B cell (primary cell): ENCODE measurements around the gene SFTPB. TPM values are rescaled to one million over a fixed set of nuclear protein-coding genes. Genes with fewer than 3 reads are reported as not detected.

ENCODE experiments used
- ATAC-seq: fragments of 200-7000 bp; cut with Tn5 transposase; one replicate; pipeline ENCODE4 v1.10.0; 2021; ENCODE audit warnings: low read depth, mild to moderate bottlenecking, moderate number of reproducible peaks, moderate library complexity
- CTCF ChIA-PET: fragments of 350-600 bp; sonication (Branson Sonifier 250); formaldehyde crosslinking; loops from one replicate; lab custom pipeline; 2021; ENCODE audit warnings: antibody characterized with exemption, inconsistent platforms; lab: Charles Lee
- POLR2A ChIA-PET: fragments of 350-600 bp; sonication (Branson Sonifier 250); formaldehyde crosslinking; loops from one replicate; lab custom pipeline; 2021; ENCODE audit warnings: antibody characterized with exemption; lab: Charles Lee
- DNase-seq: peaks from one replicate; pipeline ENCODE4 v3.0.0; 2013
- H2AFZ ChIP-seq: 2 replicates; pipeline ENCODE4 v1.6.1; 2012; ENCODE audit warnings: mild to moderate bottlenecking, low read depth, low read length; ENCODE audit not compliant: insufficient read depth, poor library complexity, severe bottlenecking
- H3K27ac ChIP-seq, 2 donors: 1 replicate in 1 of 2; 2 replicates in 1 of 2; pipeline ENCODE4 v1.5.1; 2012 to 2013; ENCODE audit warnings: low read length in 2 of 2, mild to moderate bottlenecking in 2 of 2, moderate library complexity in 1 of 2
- H3K27me3 ChIP-seq, 4 experiments: fragments of 200-600 bp in 1 of 4; sonication (generic) in 1 of 4; replicated peaks in 1 of 4; 1 replicate in 2 of 4; 2 replicates in 2 of 4; pipeline versions ENCODE4 v1.6.1 to v1.7.0; 2013 to 2016; ENCODE audit warnings: low read length in 3 of 4, mild to moderate bottlenecking in 2 of 4, mixed read lengths in 1 of 4, moderate library complexity in 1 of 4; ENCODE audit not compliant: insufficient read depth in 4 of 4, control insufficient read depth in 3 of 4; ENCODE audit errors: control extremely low read depth in 1 of 4
- H3K36me3 ChIP-seq, 2 experiments: replicated peaks in 1 of 2; 1 replicate in 1 of 2; 2 replicates in 1 of 2; pipeline versions ENCODE4 v1.6.1 to v1.7.1; 2013; ENCODE audit warnings: low read length in 1 of 2; ENCODE audit not compliant: insufficient read depth in 2 of 2, control insufficient read depth in 1 of 2; ENCODE audit errors: control extremely low read depth in 1 of 2, extremely low read depth in 1 of 2
- H3K4me1 ChIP-seq, 2 donors: fragments of 200-600 bp in 1 of 2; sonication (generic) in 1 of 2; 1 replicate in 1 of 2; 2 replicates in 1 of 2; pipeline versions ENCODE4 v1.5.1 to v1.6.1; 2013 to 2017; ENCODE audit warnings: low read length in 2 of 2; ENCODE audit not compliant: control insufficient read depth in 2 of 2, insufficient read depth in 2 of 2
- H3K4me2 ChIP-seq: replicated peaks from 2 replicates; pipeline ENCODE3; 2012; ENCODE audit warnings: mild to moderate bottlenecking, low read depth, low read length; ENCODE audit not compliant: poor library complexity, severe bottlenecking
- H3K4me3 ChIP-seq, 5 experiments: fragments of 200-600 bp in 1 of 5; sonication (generic) in 1 of 5; 1 replicate in 3 of 5; 2 replicates in 2 of 5; pipeline versions ENCODE4 v1.5.1 to v1.7.0; 2011 to 2016; ENCODE audit warnings: low read length in 4 of 5, mild to moderate bottlenecking in 4 of 5, low read depth in 2 of 5, control low read depth in 1 of 5, moderate library complexity in 1 of 5; ENCODE audit not compliant: insufficient read depth in 1 of 5; ENCODE audit errors: control extremely low read depth in 1 of 5, extremely low read depth in 1 of 5
- H3K79me2 ChIP-seq: fragments of 200-600 bp; sonication (generic); one replicate; pipeline ENCODE4 v1.6.0; 2016; ENCODE audit warnings: low read length; ENCODE audit not compliant: control insufficient read depth, insufficient read depth
- H3K9ac ChIP-seq: fragments of 200-600 bp; sonication (generic); 2 replicates; pipeline ENCODE4 v1.6.1; 2017; ENCODE audit warnings: mild to moderate bottlenecking, low read length, moderate library complexity
- H3K9me3 ChIP-seq, 3 donors: one replicate each; pipeline versions ENCODE4 v1.6.1 to v1.7.1; 2013; ENCODE audit warnings: low read length in 2 of 3; ENCODE audit not compliant: control insufficient read depth in 2 of 3, insufficient read depth in 1 of 3; ENCODE audit errors: control extremely low read depth in 1 of 3
- H4K20me1 ChIP-seq: 2 replicates; pipeline ENCODE4 v1.6.0; 2012; ENCODE audit warnings: mild to moderate bottlenecking, low read length; ENCODE audit not compliant: insufficient read depth, control insufficient read depth, poor library complexity, severe bottlenecking
- H3K27ac Mint-ChIP-seq: one replicate; pipeline ENCODE4 v1.8.0; 2021; ENCODE audit warnings: mixed read lengths
- H3K27me3 Mint-ChIP-seq: one replicate; pipeline ENCODE4 v1.8.0; 2021; ENCODE audit warnings: mixed read lengths
- H3K4me1 Mint-ChIP-seq: one replicate; pipeline ENCODE4 v1.8.0; 2021; ENCODE audit warnings: mixed read lengths
- H3K4me3 Mint-ChIP-seq: one replicate; pipeline ENCODE4 v1.8.0; 2021; ENCODE audit warnings: mixed read lengths
- H3K9me3 Mint-ChIP-seq: one replicate; pipeline ENCODE4 v1.8.0; 2022; ENCODE audit warnings: mixed read lengths; ENCODE audit not compliant: insufficient read depth
- CTCF ChIP-seq: fragments of 200-600 bp; IDR thresholded peaks from one replicate; pipeline ENCODE4 v1.8.0; 2022; ENCODE audit warnings: antibody characterized with exemption, mild to moderate bottlenecking
- EZH2 ChIP-seq: IDR thresholded peaks from 2 replicates; pipeline ENCODE4 v1.6.1; 2012; ENCODE audit warnings: borderline replicate concordance, low read depth, mild to moderate bottlenecking, moderate library complexity, low read length; ENCODE audit not compliant: insufficient read depth, poor library complexity, severe bottlenecking
- WGBS: methylation state at CpG from one replicate; pipeline ENCODE4 v1.1.5; 2013; ENCODE audit warnings: missing lambda C conversion rate; ENCODE audit not compliant: insufficient coverage; 5-methylcytosine and 5-hydroxymethylcytosine counted together
- intact Hi-C: fragments of 100-400 bp; cut with micrococcal nuclease; formaldehyde crosslinking; loops from one replicate; pipeline ENCODE4 v1.10.0; 2022
- polyA plus RNA-seq: library from polyadenylated mRNA; depleted of rRNA; stranded (reverse); fragments of >200 nt; gene quantifications from 2 replicates; pipeline ENCODE4 v1.2.3, GENCODE V29; 2012
- total RNA-seq, 2 donors: library from RNA; stranded (reverse); fragments of 120-200 nt in 1 of 2; gene quantifications; 1 replicate in 1 of 2; 2 replicates in 1 of 2; pipeline versions ENCODE4 v1.2.3 to v1.2.4, GENCODE V29; 2013 to 2022

SFTPB gene
- total and polyA plus RNA-seq, 2 donors (not counting 1 experiment from before 2014, with no cell fraction given), result not detected

- 16% methylated on average over 10 of the region's 15 CpGs for WGBS
- Histone ChIP-seq H3K4me3 (no peak overlapping the region), H3K79me2 (no peaks in the 10 kb centered on the region), H3K27me3 (peaks cover 0 to 15% (median 2%) of the 10 kb centered on the region in 4 experiments), H3K4me1 (peaks cover 2 to 3% of the 10 kb centered on the region in 2 donors), H2AFZ (no peak overlapping the region), H3K36me3 (no peaks in the 10 kb centered on the region), H3K4me2 (no peak overlapping the region), H3K9ac (no peak overlapping the region), H4K20me1 (no peaks in the 10 kb centered on the region), H3K27ac (no peak overlapping the region), H3K9me3 (no peaks in the 10 kb centered on the region)
- DNase-seq, result no peak
- H3K4me3 Mint-ChIP-seq, result no peak overlapping the region
- peaks cover under 1% of the 10 kb centered on the region for H3K4me1 Mint-ChIP-seq
- ChIA-PET POLR2A (interaction anchor here (0.6 kb wide), 1 partner anchor 138 kb away, joined by 3 read pairs; no protein-coding TSS in a partner anchor), CTCF (interaction anchor here (1.4 to 1.7 kb wide), 2 partner anchors 17 to 75 kb away, joined by 4 to 7 read pairs; no protein-coding TSS in a partner anchor)
- intact Hi-C loops, result no loop called here
- no peaks in the 10 kb centered on the region for H3K9me3 Mint-ChIP-seq
- no peak for ATAC-seq
- peaks cover 42% of the 10 kb centered on the region for H3K27me3 Mint-ChIP-seq
- TF ChIP-seq EZH2, result no peak
- TF ChIP-seq CTCF, result no peak
- H3K27ac Mint-ChIP-seq, result no peak overlapping the region
These were observed 44.3 kb upstream of the SFTPB start for GRCh38 chr2:85712336-85712735.

GRCh38 chr2:85711578-85712060 is 43.6 kb upstream of the SFTPB start:
- no peak overlapping the region for H3K27ac ChIP-seq
- Mint-ChIP-seq H3K27ac (no peak overlapping the region), H3K4me1 (peaks cover 7% of the 10 kb centered on the region), H3K27me3 (peaks cover 41% of the 10 kb centered on the region), H3K4me3 (no peak overlapping the region), H3K9me3 (no peaks in the 10 kb centered on the region)
- intact Hi-C loops, result no loop called here
- no peak overlapping the region for H3K4me3 ChIP-seq
- WGBS, result 98% methylated on average over 8 of the region's 8 CpGs
- H4K20me1 ChIP-seq, result no peaks in the 10 kb centered on the region
- POLR2A ChIA-PET, result no interaction called here
- no peak overlapping the region for H2AFZ ChIP-seq
- CTCF ChIA-PET, result interaction anchor here (1.4 to 1.7 kb wide), 2 partner anchors 18 to 74 kb away, joined by 4 to 7 read pairs; no protein-coding TSS in a partner anchor
- TF ChIP-seq CTCF, result no peak
- no peak for TF ChIP-seq EZH2
- H3K9ac ChIP-seq, result no peak overlapping the region
- H3K9me3 ChIP-seq, result no peaks in the 10 kb centered on the region
- no peak overlapping the region for H3K4me2 ChIP-seq
- H3K4me1 ChIP-seq, result peaks cover 9% of the 10 kb centered on the region in 2 donors
- no peaks in the 10 kb centered on the region for H3K79me2 ChIP-seq
- H3K27me3 ChIP-seq, result peaks cover 0 to 15% (median 2%) of the 10 kb centered on the region in 4 experiments
- no peak for DNase-seq
- no peak for ATAC-seq
- H3K36me3 ChIP-seq, result no peaks in the 10 kb centered on the region
